AG09309 (cell line): Measurements from ENCODE around the gene SASH3.

Experiments
- DNase-seq: peaks from one replicate; pipeline ENCODE4 v3.0.0-alpha.2; 2010; ENCODE audit warnings: low read depth
- H3K4me3 ChIP-seq: 2 replicates; pipeline ENCODE4 v1.5.1; 2011; ENCODE audit warnings: mild to moderate bottlenecking, low read depth, low read length, moderate library complexity; ENCODE audit not compliant: control insufficient read depth
- TF ChIP-seq, protein P1 (sequence below): IDR thresholded peaks from 2 replicates; pipeline ENCODE4 v1.5.1; 2011; ENCODE audit warnings: mild to moderate bottlenecking, low read depth, low read length, inconsistent platforms; ENCODE audit not compliant: insufficient read depth, control insufficient read depth; ENCODE audit errors: missing control alignments

The SASH3 gene

GRCh38 chrX:129777218-129778030 lies 2.3 kb upstream of the SASH3 start:
- no peak for DNase-seq
- no peak overlapping the region for H3K4me3 ChIP-seq
- TF ChIP-seq, protein P1, sequence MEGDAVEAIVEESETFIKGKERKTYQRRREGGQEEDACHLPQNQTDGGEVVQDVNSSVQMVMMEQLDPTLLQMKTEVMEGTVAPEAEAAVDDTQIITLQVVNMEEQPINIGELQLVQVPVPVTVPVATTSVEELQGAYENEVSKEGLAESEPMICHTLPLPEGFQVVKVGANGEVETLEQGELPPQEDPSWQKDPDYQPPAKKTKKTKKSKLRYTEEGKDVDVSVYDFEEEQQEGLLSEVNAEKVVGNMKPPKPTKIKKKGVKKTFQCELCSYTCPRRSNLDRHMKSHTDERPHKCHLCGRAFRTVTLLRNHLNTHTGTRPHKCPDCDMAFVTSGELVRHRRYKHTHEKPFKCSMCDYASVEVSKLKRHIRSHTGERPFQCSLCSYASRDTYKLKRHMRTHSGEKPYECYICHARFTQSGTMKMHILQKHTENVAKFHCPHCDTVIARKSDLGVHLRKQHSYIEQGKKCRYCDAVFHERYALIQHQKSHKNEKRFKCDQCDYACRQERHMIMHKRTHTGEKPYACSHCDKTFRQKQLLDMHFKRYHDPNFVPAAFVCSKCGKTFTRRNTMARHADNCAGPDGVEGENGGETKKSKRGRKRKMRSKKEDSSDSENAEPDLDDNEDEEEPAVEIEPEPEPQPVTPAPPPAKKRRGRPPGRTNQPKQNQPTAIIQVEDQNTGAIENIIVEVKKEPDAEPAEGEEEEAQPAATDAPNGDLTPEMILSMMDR, result no peak

DNA sequence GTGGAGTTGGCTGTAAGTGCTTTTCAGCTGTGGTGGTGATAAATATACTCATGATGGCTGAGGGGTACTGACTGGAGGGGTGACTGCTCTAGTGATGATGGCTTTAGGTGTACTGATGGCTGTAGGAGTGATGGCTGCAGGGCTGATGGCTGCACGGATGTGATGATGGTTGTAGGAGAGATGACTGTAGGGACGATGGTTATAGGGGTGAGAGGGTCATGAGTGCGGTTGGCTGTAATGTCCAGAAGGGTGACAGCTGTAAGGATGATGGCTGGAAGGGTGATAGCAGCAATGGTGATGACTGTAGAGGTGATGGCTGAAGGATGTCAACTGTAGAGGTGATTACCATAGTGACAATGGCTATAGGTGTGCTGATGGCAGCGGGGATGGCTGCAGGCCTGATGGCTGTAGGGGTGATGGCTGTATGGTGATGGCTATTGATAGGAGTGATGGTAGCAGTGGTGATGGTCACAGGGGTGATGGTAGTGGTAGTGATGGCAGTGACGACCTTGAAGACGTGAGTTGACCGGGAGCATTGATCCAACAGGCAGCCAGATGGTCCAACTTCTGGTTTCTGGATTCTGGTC lies 570 bp upstream of the SASH3 start:
- TF ChIP-seq, protein P1, result no peak
- no peak overlapping the region for H3K4me3 ChIP-seq
- DNase-seq, result no peak

DNA sequence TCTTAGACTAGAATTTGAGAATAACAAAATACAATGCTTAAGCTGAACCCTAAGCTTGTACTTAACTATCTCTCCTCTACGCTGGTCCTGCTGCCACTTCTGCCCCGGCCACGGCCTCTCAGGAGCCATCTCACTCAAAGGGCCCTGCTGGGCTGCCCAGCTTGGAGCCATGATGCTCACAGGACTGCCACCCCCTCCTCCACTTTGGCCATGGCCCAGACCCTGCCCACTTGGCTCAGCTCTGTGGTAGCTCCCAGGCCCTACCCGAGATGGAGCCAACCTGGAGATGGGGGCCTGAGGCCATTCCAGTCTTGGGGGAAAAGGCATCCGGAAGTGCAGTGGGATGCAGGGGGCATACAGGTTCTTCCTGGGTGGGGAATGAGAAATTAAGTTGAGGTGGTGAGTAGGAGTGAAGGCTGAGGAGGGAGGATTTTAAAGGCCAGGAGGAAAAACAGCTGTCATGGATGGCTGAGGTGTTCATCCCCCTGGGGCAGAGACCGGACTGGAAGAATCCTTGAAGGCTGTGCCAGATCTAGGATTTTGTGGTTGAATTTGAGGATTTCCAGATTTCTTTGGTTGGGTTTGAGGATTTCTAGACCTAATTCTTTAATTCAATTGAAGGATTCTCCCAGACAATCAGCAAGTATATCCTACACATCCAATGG lies 824 bp downstream of the SASH3 start:
- TF ChIP-seq, protein P1, result no peak
- DNase-seq, result no peak
- no peak overlapping the region for H3K4me3 ChIP-seq

GRCh38 chrX:129781134-129781672 lies 1.5 kb downstream of the SASH3 start:
- no peak overlapping the region for H3K4me3 ChIP-seq
- TF ChIP-seq, protein P1, result no peak
- no peak for DNase-seq

GRCh38 chrX:129781680-129782495 lies 2.1 kb downstream of the SASH3 start:
- H3K4me3 ChIP-seq, result no peak overlapping the region
- TF ChIP-seq, protein P1, result no peak

DNA sequence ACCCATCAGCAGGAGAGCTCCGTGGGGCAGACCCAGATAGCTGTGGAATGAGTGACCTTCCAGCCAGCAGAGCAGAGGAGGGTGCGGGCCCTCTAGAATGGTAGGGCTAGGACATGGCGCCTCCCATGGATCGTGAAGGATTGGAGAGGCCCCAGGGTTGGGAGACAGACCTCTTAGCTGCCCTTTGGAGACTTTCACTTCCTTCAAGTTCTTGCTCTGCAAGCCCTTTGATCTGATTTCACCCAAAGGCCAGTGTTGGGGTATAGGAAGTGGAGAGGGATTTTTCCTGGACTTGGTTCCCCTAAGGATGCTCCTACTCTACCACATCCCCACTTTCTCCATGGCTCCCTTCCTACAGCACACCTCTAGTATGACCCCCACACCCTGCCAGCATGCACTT lies 3.0 kb downstream of the SASH3 start:
- no peak for DNase-seq
- TF ChIP-seq, protein P1, result no peak
- H3K4me3 ChIP-seq, result no peak overlapping the region

More at GRCh38 chrX:129781680-129782495, 2.1 kb downstream of the SASH3 start:
- DNase-seq, result no peak
